ENCODE data around the gene ARMCX6.
A peak's percentile ranks its signal among the peaks of the same experiment; 100 is the strongest.
"Not testable (repeated sequence)": the region's sequence is repeated elsewhere in the genome, so short reads cannot be mapped to it uniquely, and the experiment has no call there.

Gene ARMCX6

GRCh38 chrX:101617211-101618191 lies at the start of gene ARMCX6:
Gene ARMCX6 (minus strand): TSS chrX:101618000. CDS start chrX:101616620, 1,380 bp downstream.
- DNase-seq, result no peak

GRCh38 chrX:101659601-101660063 lies 41.8 kb upstream of the ARMCX6 start, which contains the start of gene ARMCX2:
Gene ARMCX2 (minus strand): TSS chrX:101659850. CDS start chrX:101657588, 2,262 bp downstream.
- DNase-seq, result no peak

- peak; percentile 57 for DNase-seq
Measured at GRCh38 chrX:101658661-101659491, 41.1 kb upstream of the ARMCX6 start.

- no peak for DNase-seq
Measured at GRCh38 chrX:101657495-101657894, 39.7 kb upstream of the ARMCX6 start.

GRCh38 chrX:101656817-101657216 lies 39.0 kb upstream of the ARMCX6 start:
- DNase-seq, result no peak

GRCh38 chrX:101655534-101655933 lies 37.7 kb upstream of the ARMCX6 start:
- DNase-seq, result no peak

GRCh38 chrX:101647716-101648115 lies 29.9 kb upstream of the ARMCX6 start:
- not testable (repeated sequence) for DNase-seq

- DNase-seq, result no peak
Measured at GRCh38 chrX:101642093-101642492, 24.3 kb upstream of the ARMCX6 start.

- DNase-seq, result no peak
Measured at GRCh38 chrX:101639583-101639982, 21.8 kb upstream of the ARMCX6 start.

- DNase-seq, result no peak
Measured at GRCh38 chrX:101619364-101619763, 1.6 kb upstream of the ARMCX6 start.

GRCh38 chrX:101605728-101606127 lies 12.1 kb downstream of the ARMCX6 start:
- no peak for DNase-seq

- DNase-seq, result no peak
Measured at GRCh38 chrX:101605146-101605545, 12.7 kb downstream of the ARMCX6 start.

GRCh38 chrX:101602077-101602476 lies 15.7 kb downstream of the ARMCX6 start:
- DNase-seq, result no peak

- not testable (repeated sequence) for DNase-seq
Measured at GRCh38 chrX:101599592-101599991, 18.2 kb downstream of the ARMCX6 start.

GRCh38 chrX:101595739-101596419 lies 21.9 kb downstream of the ARMCX6 start:
- no peak for DNase-seq
